ENCODE data around the gene PARS2.

PARS2 gene

GRCh38 chr1:54754486-54755285 is 9.6 kb downstream of the PARS2 start:
- H3K18ac ChIP-seq (ENCODE audit: low read depth in 1 of 2, low read length in 2 of 2) = no peak overlapping the region
- H3K4me3 ChIP-seq (ENCODE audit: insufficient read depth in 1 of 2, low read depth in 1 of 2, low read length in 2 of 2) = no peak overlapping the region
- H4K8ac ChIP-seq (ENCODE audit: low read length) = no peak overlapping the region
- H2BK12ac ChIP-seq (ENCODE audit: low read length in 2 of 2) = no peak overlapping the region
- H3K79me1 ChIP-seq (replicated peaks; ENCODE audit: low read length, poor library complexity, severe bottlenecking) = peaks cover 2% of the 10 kb centered on the region
- WGBS = 91% methylated on average over 25 of the region's 25 CpGs
- no peak overlapping the region for H3K9ac ChIP-seq (ENCODE audit: low read length)
- no peak overlapping the region for H3K4ac ChIP-seq (ENCODE audit: low read depth in 1 of 2, low read length in 2 of 2)
- no peak overlapping the region for H3K14ac ChIP-seq (ENCODE audit: low read length in 2 of 2)
- H3K4me2 ChIP-seq (ENCODE audit: low read length, poor library complexity, severe bottlenecking) = no peak overlapping the region
- H3K23ac ChIP-seq (ENCODE audit: low read length in 2 of 2) = no peak overlapping the region
- no peak overlapping the region for H2BK5ac ChIP-seq (ENCODE audit: low read depth, low read length, poor library complexity, severe bottlenecking)
- H2AFZ ChIP-seq (ENCODE audit: low read depth, low read length) = no peak overlapping the region
- no peak overlapping the region for H3K27ac ChIP-seq (ENCODE audit: low read length, poor library complexity, severe bottlenecking)
- DNase-seq = no peak
- H2BK120ac ChIP-seq (ENCODE audit: low read depth, low read length) = no peak overlapping the region
- H2BK15ac ChIP-seq (ENCODE audit: low read depth, poor library complexity, severe bottlenecking) = no peak overlapping the region
- peaks cover 8 to 13% of the 10 kb centered on the region in 2 experiments for H3K27me3 ChIP-seq (ENCODE audit: control insufficient read depth in 1 of 2, insufficient read depth in 1 of 2, low read length in 2 of 2)
- H3K9me3 ChIP-seq (ENCODE audit: control insufficient read depth, low read length) = no peaks in the 10 kb centered on the region
- peaks cover 22 to 28% of the 10 kb centered on the region in 2 experiments for H3K36me3 ChIP-seq (ENCODE audit: control insufficient read depth in 1 of 2, insufficient read depth in 2 of 2, low read depth in 1 of 2, low read length in 2 of 2)
- no peak overlapping the region for H4K91ac ChIP-seq (ENCODE audit: low read length)
- no peaks in the 10 kb centered on the region for H3K4me1 ChIP-seq (ENCODE audit: control insufficient read depth, insufficient read depth, low read depth, low read length)
- no peak overlapping the region for H2AK5ac ChIP-seq (ENCODE audit: low read length, severe bottlenecking)

- Histone ChIP-seq H3K18ac (ENCODE audit: low read depth in 1 of 2, low read length in 2 of 2) (no peak overlapping the region), H2BK15ac (ENCODE audit: low read depth, poor library complexity, severe bottlenecking) (no peak overlapping the region), H2AFZ (ENCODE audit: low read depth, low read length) (no peak overlapping the region), H3K23ac (ENCODE audit: low read length in 2 of 2) (no peak overlapping the region), H2BK12ac (ENCODE audit: low read length in 2 of 2) (no peak overlapping the region), H3K4ac (ENCODE audit: low read depth in 1 of 2, low read length in 2 of 2) (no peak overlapping the region), H4K91ac (ENCODE audit: low read length) (no peak overlapping the region), H4K8ac (ENCODE audit: low read length) (no peak overlapping the region), H2BK120ac (ENCODE audit: low read depth, low read length) (no peak overlapping the region), H3K4me2 (ENCODE audit: low read length, poor library complexity, severe bottlenecking) (no peak overlapping the region), H3K9me3 (ENCODE audit: control insufficient read depth, low read length) (no peaks in the 10 kb centered on the region), H3K27me3 (ENCODE audit: control insufficient read depth in 1 of 2, insufficient read depth in 1 of 2, low read length in 2 of 2) (peaks cover 14 to 19% of the 10 kb centered on the region in 2 experiments), H3K79me1 (replicated peaks; ENCODE audit: low read length, poor library complexity, severe bottlenecking) (peaks cover 2% of the 10 kb centered on the region), H3K4me3 (ENCODE audit: insufficient read depth in 1 of 2, low read depth in 1 of 2, low read length in 2 of 2) (no peak overlapping the region), H2AK5ac (ENCODE audit: low read length, severe bottlenecking) (no peak overlapping the region), H3K14ac (ENCODE audit: low read length in 2 of 2) (no peak overlapping the region), H3K27ac (ENCODE audit: low read length, poor library complexity, severe bottlenecking) (no peak overlapping the region), H3K9ac (ENCODE audit: low read length) (no peak overlapping the region), H3K36me3 (ENCODE audit: control insufficient read depth in 1 of 2, insufficient read depth in 2 of 2, low read depth in 1 of 2, low read length in 2 of 2) (peaks cover 22 to 28% of the 10 kb centered on the region in 2 experiments), H2BK5ac (ENCODE audit: low read depth, low read length, poor library complexity, severe bottlenecking) (no peak overlapping the region), H3K4me1 (ENCODE audit: control insufficient read depth, insufficient read depth, low read depth, low read length) (no peaks in the 10 kb centered on the region)
- DNase-seq = no peak
- 97% methylated on average over 21 of the region's 22 CpGs for WGBS
These were observed 10.3 kb downstream of the PARS2 start for GRCh38 chr1:54754045-54754444.

GRCh38 chr1:54751426-54751825 is 12.9 kb downstream of the PARS2 start:
- Histone ChIP-seq H3K4me3 (ENCODE audit: insufficient read depth in 1 of 2, low read depth in 1 of 2, low read length in 2 of 2) (no peak overlapping the region), H2AFZ (ENCODE audit: low read depth, low read length) (no peak overlapping the region), H3K4ac (ENCODE audit: low read depth in 1 of 2, low read length in 2 of 2) (no peak overlapping the region), H3K27ac (ENCODE audit: low read length, poor library complexity, severe bottlenecking) (no peak overlapping the region), H3K36me3 (ENCODE audit: control insufficient read depth in 1 of 2, insufficient read depth in 2 of 2, low read depth in 1 of 2, low read length in 2 of 2) (peaks cover 2 to 4% of the 10 kb centered on the region in 2 experiments), H3K4me1 (ENCODE audit: control insufficient read depth, insufficient read depth, low read depth, low read length) (no peaks in the 10 kb centered on the region), H3K9ac (ENCODE audit: low read length) (no peak overlapping the region), H3K9me3 (ENCODE audit: control insufficient read depth, low read length) (no peaks in the 10 kb centered on the region), H3K4me2 (ENCODE audit: low read length, poor library complexity, severe bottlenecking) (no peak overlapping the region), H3K79me1 (replicated peaks; ENCODE audit: low read length, poor library complexity, severe bottlenecking) (no peaks in the 10 kb centered on the region), H2BK5ac (ENCODE audit: low read depth, low read length, poor library complexity, severe bottlenecking) (no peak overlapping the region), H4K91ac (ENCODE audit: low read length) (no peak overlapping the region), H3K14ac (ENCODE audit: low read length in 2 of 2) (no peak overlapping the region), H2BK12ac (ENCODE audit: low read length in 2 of 2) (no peak overlapping the region), H2AK5ac (ENCODE audit: low read length, severe bottlenecking) (no peak overlapping the region), H3K27me3 (ENCODE audit: control insufficient read depth in 1 of 2, insufficient read depth in 1 of 2, low read length in 2 of 2) (peaks cover 17 to 35% of the 10 kb centered on the region in 2 experiments), H3K23ac (ENCODE audit: low read length in 2 of 2) (no peak overlapping the region), H3K18ac (ENCODE audit: low read depth in 1 of 2, low read length in 2 of 2) (no peak overlapping the region), H2BK120ac (ENCODE audit: low read depth, low read length) (no peak overlapping the region), H2BK15ac (ENCODE audit: low read depth, poor library complexity, severe bottlenecking) (no peak overlapping the region), H4K8ac (ENCODE audit: low read length) (no peak overlapping the region)
- WGBS = 65% methylated on average over 4 of the region's 4 CpGs
- DNase-seq = no peak

GRCh38 chr1:54750596-54750995 is 13.7 kb downstream of the PARS2 start:
- Histone ChIP-seq H2AFZ (ENCODE audit: low read depth, low read length) (no peak overlapping the region), H3K27ac (ENCODE audit: low read length, poor library complexity, severe bottlenecking) (no peak overlapping the region), H3K27me3 (ENCODE audit: control insufficient read depth in 1 of 2, insufficient read depth in 1 of 2, low read length in 2 of 2) (peaks cover 17 to 35% of the 10 kb centered on the region in 2 experiments), H3K4ac (ENCODE audit: low read depth in 1 of 2, low read length in 2 of 2) (no peak overlapping the region), H4K8ac (ENCODE audit: low read length) (no peak overlapping the region), H3K36me3 (ENCODE audit: control insufficient read depth in 1 of 2, insufficient read depth in 2 of 2, low read depth in 1 of 2, low read length in 2 of 2) (no peaks in the 10 kb centered on the region), H3K18ac (ENCODE audit: low read depth in 1 of 2, low read length in 2 of 2) (no peak overlapping the region), H3K4me1 (ENCODE audit: control insufficient read depth, insufficient read depth, low read depth, low read length) (no peaks in the 10 kb centered on the region), H3K79me1 (replicated peaks; ENCODE audit: low read length, poor library complexity, severe bottlenecking) (no peaks in the 10 kb centered on the region), H3K14ac (ENCODE audit: low read length in 2 of 2) (no peak overlapping the region), H3K23ac (ENCODE audit: low read length in 2 of 2) (no peak overlapping the region), H2BK15ac (ENCODE audit: low read depth, poor library complexity, severe bottlenecking) (no peak overlapping the region), H2BK5ac (ENCODE audit: low read depth, low read length, poor library complexity, severe bottlenecking) (no peak overlapping the region), H3K9ac (ENCODE audit: low read length) (no peak overlapping the region), H2BK12ac (ENCODE audit: low read length in 2 of 2) (no peak overlapping the region), H2AK5ac (ENCODE audit: low read length, severe bottlenecking) (no peak overlapping the region), H3K4me3 (ENCODE audit: insufficient read depth in 1 of 2, low read depth in 1 of 2, low read length in 2 of 2) (no peak overlapping the region), H2BK120ac (ENCODE audit: low read depth, low read length) (no peak overlapping the region), H4K91ac (ENCODE audit: low read length) (no peak overlapping the region), H3K9me3 (ENCODE audit: control insufficient read depth, low read length) (no peaks in the 10 kb centered on the region), H3K4me2 (ENCODE audit: low read length, poor library complexity, severe bottlenecking) (no peak overlapping the region)
- DNase-seq = no peak
- 80% methylated on average over 6 of the region's 6 CpGs for WGBS

All from mesenchymal stem cell (in vitro differentiated cells and primary cell).